Erythroblast (primary cell): ENCODE data around the gene MROH8.

ENCODE experiments used
- GATA1 ChIP-seq: IDR thresholded peaks from 2 replicates; pipeline ENCODE4 v1.6.1; 2011; ENCODE audit warnings: low read depth, mild to moderate bottlenecking, control low read depth, low read length, moderate library complexity
- POLR2A ChIP-seq: IDR thresholded peaks from 2 replicates; pipeline ENCODE4 v1.6.1; 2011; ENCODE audit warnings: mild to moderate bottlenecking, low read length

DNA sequence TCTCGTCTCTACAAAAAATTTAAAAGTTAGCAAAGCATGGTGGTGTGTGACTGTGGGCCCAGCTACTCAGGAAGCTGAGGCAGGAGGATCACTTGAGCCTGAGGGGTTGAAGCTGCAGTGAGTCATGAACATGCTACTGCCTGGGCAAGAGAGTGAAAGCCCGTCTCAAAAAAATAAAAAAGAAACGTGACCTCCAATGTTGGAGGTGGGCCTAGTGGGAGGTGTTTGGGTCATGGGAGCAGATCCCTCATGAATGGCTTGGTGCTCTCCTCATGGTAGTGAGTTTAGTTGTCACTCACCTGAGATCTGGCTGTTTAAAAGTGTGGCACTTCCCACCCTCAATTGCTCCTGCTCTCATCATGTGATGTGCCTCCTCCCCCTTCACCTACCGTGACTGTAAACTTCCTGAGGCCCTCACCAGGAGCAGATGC is 107.9 kb downstream of the MROH8 start:
- TF ChIP-seq POLR2A (no peak), GATA1 (no peak)
